ENCODE data around the gene ENO1.
"Not testable (repeated sequence)": the region's sequence is repeated elsewhere in the genome, so short reads cannot be mapped to it uniquely, and the experiment has no call there.

ENO1 gene

DNA sequence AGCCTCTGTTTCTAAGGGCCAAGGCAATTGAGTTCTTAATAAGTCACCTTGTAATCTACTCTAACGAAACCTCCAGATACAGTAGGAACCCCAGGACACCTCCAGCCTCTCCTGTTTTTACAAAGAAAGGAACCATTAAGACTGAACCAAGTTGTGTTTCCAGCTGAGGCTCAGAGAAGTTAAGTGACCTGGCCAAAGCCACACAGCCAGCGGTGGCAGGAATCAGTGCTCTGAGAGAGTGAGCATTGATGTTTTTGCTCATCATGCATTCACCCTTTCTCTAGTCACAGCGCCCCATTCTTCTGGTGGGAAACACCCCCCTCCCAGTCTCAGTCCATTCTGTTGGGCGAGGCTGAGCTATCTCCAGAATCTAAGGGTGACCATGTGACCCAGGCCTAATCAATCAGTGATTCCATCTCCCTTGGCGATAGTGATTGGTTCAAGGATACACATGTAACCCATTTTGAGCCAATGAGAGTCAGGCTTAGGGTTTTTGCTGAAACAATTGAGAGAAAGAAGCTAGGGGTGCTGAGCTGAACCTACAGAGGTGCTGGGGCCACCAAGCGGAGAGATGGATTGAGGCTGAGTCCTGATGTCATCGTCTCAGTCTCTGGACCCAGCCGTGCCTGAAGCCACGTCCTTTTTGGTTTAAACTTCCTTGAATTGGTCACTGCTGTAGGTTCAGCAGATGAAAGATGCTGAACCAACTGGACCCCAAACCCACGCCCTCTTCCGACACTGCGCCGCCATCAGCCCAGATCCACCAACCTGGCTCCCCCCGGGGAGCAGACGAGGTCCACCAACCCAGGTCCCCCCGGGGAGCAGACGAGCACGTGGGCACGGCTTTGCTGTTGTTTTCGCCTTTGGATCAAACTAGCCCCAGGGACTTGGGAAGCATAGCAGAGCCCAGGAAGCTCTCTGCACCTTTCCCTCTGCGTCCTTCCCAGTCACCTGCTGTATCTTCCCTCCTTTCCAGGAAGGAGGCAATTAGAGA lies 33.1 kb downstream of the ENO1 start:
- no peak for DNase-seq (ENCODE audit: low spot score)

DNA sequence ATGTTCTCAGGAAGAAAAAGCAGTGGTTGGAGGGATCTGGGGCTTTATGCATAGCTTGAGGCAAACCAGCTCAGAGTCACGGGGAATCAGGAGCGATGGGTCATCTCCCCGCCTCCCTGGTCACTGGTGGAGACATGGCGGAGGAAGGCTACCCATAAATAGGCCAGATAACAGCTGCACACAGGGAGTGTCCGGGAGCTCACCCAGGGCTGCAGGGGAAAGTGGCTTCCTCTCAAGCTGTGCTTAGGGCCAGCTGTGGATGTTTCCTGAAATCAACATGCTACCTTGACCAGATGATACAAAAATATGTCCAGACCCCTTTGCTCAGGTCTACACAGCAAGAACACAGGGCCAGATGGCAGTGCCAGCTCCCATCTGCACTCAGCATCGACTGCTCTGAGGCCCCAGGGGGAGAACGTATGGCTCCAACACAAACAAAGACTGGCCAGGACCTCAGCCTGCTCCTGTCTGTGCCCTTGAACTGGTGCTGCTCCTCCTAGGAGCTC lies 33.9 kb downstream of the ENO1 start:
- DNase-seq (ENCODE audit: low spot score) = no peak

DNA sequence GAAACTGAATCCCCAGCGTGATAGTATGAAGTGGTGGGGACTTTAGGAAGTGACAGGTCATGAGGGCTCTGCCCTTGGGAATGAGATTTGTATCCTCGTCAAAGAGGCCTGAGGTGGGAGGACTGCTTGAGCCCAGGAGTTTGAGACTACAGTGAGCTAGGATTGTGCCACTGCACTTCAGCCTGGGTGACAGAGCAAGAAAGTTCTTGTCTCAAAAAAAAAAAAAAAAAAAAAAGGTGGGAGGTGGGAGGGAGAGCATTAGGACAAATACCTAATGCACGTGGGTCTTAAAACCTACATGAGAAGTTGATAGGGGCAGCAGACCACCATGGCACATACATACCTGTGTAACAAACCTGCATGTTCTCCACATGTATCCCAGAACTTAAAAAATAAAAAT lies 37.1 kb downstream of the ENO1 start:
- no peak for DNase-seq (ENCODE audit: low spot score)

DNA sequence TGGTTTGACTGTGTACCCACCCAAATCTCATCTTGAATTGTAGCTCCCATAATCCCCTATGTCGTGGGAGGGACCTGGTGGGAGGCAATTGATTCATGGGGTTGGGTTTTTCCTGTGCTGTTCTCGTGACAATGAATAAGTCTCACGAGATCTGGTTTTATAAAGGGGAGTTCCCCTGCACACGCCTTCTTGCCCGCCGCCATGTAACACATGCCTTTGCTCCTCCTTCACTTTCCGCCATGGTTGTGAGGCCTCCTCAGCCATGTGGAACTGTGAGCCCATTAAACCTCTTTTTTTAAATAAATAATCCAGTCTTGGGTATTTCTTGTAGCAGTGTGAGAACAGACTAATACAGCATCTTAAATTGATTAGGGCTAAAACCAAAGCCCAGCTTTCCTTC lies 38.5 kb downstream of the ENO1 start:
- DNase-seq (ENCODE audit: low spot score) = no peak

DNA sequence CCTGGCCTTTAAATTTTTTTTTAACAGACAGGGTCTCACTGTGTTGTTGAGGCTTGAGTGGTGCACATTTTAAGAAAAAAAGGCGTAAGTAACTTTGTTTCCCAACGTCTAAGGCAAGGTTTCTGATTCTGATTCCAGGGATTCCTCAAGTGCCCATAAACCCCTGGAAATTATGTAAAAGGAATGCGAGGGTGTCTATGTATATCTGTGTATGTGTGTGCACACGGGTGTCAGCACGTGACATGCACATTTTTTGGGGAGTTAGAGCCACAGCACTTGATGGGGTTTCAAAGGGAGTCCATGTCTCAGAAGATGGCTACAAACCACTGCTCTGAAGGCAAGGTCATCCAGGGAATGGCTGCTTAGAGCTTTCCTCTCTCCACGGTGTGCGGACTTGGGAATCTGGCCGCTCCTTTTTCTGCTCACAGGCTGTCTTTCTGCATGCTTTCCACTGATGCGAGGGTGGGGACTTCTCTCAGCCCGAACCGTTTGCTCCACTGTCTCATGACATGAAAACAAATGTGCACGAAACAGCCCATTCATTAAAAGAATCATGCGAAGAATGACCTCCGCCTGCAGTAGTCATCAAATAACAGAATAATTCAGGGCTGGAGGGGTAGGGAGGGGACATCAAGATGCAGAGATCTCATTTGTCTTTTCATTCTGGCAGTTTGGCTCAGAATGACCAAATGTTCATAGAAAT lies 42.4 kb downstream of the ENO1 start:
- DNase-seq (ENCODE audit: low spot score) = no peak

DNA sequence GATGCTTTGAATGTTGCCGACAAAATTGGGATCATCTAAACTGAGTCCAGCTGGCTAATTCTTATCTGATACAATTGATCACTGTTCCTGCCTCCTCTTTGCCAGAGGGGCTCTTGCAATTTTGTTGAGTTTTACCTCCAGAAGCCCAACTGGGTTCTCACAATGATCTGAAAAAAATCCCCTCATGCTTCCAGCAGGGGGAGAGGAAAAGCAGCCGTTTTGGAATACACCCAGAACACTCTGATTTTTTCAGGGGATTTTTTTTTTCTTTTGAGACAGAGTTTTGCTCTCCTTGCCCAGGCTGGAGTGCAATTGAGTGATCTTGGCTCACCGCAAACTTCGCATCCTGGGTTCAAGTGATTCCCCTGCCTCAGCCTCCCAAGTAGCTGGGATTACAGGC lies 47.1 kb downstream of the ENO1 start:
- DNase-seq (ENCODE audit: low spot score) = no peak

DNA sequence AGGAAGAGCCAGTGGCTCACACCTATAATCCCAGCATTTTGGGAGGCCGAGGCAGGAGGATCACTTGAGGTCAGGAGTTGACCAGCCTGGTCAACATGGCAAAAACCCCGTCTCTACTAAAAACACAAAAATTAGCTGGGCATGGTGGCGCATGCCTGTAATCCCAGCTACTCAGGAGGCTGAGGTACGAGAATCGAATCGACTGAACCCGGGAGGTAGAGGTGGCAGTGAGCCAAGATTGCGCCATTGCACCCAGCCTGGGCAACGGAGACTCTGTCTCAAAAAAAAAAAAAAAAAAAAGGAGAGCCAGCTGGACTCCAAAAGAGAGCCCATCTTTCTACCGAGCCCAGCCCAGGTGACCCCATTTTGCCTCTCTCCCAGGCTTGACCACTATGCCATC lies 47.8 kb downstream of the ENO1 start:
- not testable (repeated sequence) for DNase-seq (ENCODE audit: low spot score)

DNA sequence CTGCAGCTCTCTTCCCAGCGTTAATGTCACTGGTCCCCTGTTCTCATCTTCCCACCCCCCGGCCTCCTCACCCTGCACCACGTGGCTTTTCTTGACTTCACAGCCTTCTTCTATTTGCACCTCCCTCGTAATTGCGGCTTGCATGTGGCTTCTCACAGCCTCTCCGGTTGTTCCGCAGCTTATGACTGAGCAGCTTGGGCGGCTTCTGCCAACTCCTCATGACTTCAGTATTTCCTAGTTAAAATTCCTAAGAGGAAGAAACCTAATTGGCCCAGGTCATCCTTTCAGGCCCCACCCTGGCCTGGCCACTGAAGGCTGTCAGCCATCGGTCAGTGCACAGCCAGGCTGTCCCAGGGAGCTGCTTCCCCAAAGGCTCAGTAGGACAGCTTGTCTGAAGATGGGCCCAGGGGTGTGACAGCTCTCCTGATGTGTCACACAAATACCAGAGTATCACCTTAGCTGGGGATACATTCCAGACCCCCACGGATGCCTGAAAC lies 52.5 kb downstream of the ENO1 start:
- no peak for DNase-seq (ENCODE audit: low spot score)

DNA sequence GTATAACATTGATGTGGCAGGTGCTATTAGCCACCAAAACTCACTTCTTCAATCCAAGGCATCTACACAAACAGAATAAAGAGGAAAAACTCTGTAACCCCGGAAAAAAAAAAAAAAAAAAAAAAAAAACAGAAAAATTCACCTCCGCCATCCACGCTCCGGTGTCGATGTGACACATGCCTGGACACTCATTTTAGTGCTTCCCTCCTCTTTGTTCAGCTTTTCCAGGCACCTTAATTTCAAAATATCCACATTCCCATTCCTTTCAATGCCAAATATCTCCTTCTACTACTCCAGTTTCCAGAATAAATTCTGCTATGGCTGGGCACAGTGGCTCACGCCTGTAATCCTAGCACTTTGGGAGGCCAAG lies 55.2 kb downstream of the ENO1 start:
- no peak for DNase-seq (ENCODE audit: low spot score)

DNA sequence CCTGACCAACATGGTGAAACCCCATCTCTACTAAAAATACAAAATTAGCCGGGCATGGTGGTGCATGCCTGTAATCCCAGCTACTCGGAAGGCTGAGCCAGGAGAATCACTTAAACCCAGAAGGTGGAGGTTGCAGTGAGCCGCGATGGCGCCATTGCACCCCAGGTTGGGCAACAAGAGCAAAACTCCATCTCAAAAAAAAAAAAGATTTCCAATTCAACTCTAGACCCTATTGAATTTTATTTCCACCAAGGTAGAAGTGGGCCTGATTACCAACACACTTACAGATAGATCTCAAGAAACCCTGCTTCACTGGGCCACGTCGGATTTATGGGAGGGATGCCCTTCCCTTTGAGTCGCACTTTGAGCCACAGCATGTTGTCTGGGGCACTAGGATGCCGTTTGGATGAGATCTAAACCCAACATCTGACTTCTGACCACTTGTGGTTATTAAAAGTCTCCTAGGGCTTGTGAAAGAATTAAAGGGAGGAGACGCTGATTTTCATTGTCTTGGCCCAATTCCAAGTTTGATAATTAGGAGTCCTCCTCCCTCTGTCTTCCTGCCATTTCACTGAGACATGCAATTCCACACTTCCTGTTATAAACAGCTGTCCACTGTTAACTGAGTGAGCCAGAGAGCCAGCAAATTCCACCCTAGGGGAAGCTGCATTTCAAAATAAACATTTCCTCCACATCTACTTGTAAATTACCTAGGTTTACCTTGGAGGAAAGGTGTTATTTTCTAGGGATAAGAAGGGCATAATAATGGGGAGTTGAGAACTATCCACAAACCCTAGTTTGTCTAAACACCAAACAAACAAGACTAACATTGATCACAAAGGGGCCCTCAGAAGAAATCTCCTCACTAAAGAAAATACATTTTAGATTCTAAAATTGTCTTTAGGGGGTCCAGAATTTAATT lies 55.9 kb downstream of the ENO1 start:
- no peak for DNase-seq (ENCODE audit: low spot score)

DNA sequence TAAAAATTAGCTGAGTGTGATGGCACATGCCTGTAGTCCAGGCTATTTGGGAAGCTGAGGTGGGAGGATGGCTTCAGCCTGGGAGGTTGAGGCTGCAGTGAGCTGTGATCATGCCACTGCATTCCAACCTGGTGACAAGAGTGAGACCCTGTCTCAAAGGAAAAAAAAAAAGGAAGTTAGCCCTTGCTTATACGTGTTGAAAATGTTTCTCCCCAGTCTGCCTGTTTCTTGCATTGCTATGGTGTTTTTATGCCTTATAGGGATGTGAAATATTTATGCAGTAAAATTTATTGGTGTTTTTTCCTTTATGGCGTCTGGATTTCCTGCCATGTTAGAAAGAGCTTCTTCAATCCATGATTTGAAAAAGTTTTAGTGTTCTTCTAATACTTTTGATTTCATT lies 57.4 kb downstream of the ENO1 start:
- no peak for DNase-seq (ENCODE audit: low spot score)

DNA sequence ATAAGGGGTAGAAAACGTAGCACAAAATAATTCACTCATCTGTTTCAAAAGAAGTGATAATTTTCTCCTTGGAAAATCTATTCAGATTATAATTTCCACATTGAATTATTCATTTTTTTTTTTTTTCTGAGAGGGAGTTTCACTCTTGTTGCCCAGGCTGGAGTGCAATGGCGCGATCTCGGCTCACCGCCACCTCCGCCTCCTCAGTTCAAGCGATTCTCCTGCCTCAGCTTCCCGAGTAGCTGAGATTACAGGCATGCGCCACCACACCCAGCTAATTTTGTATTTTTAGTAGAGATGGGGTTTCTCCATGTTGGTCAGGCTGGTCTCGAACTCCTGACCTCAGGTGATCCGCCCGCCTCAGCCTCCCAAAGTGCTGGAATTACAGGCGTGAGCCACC lies 59.7 kb downstream of the ENO1 start:
- not testable (repeated sequence) for DNase-seq (ENCODE audit: low spot score)

DNA sequence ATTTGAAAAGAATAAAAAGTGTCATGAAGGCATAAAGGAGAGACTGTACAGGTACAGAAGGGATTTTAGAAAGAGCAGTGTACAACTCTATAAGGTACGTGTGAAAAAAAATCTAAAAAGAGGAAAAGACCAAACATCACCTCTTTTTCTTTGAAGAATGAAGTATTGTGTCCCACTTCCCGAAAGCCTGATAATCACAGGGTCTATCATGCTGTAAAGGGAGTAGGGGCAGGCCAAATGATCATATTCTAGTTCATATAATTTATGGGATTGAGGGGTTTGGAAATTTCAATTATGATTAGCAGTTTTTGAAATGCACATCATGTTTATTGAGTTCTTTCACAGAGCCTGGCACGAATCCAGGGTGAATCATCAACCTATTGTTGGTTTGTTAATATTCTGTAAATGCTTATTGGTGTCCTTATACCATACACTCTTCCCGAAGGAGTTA lies 60.1 kb downstream of the ENO1 start:
- DNase-seq (ENCODE audit: low spot score) = no peak

DNA sequence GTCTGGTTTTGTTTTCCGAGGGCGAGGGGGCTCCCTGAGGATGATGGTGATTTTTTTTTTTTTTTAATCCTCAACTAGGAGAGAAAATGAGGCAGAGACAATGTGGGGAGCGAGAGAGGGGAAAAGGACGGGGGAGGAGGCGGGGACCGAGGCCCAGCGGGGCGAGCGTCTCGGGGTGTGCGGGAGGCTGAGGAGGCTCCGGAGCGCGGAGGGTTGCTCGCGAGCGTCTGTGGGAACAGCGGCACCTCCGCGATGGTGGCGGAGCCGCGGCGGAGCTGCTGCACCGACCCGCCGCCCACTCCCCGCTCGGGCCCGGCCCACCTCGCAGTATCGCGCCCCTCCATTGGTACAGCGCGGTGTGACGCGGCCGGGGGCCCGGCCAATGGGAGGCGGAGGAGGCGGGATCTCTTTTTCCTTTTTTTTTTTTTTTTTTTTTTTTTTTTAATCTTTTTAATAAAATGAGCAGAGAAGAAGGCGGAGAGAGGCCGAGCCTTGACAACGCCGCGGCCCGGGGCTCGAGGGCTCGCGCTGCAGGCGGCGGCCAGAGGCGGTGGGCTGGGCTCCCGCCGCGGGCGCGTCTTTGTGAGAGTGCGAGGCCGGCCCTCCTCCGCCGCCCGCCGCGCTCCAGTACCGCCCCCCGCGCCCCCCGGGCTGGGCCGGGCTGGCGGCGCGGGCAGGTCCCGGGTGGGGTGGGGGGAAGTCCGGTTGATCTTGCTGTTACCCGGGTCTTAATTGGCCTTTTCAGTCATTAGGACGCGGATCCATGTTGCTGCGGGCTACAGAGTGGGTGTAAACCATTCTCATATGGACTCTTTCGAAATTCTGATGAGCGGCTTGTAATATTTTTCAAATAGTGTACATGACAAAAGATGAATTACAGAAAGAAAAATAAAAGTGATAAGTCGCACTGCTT lies 60.8 kb downstream of the ENO1 start, which contains the start of gene RERE:
Gene RERE (minus strand): TSS at position 229 of the 913 bp plus-strand sequence.
- peak; percentile 96 for DNase-seq (ENCODE audit: low spot score)

DNA sequence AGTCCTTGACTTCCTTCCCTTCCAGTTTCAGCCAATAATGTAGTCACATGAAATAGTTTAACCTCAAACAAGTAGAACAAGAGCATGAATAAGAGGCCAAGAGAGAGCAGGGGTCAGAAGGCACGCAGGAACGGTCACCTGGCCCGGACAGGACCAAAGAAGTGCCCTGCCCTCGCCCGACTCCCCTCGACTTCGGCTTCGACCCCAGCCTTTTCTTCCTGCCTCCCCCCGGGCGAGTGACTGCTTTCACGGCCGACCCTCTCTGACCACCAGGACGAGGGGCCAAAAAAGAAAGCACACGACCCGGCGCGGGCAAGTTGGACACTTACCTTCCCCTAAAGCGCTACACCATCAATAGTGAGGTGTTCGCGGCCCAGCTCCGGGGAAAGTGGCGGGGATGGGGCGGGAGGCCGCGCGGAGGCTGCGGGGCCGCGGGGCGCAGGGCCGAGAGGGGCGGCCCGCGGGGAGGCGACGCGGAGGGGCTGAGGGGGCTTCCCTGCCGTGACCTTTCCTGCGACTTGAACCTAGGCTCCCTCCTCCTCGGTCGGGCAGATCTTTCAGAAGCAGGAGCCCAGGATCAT lies 61.6 kb downstream of the ENO1 start:
- DNase-seq (ENCODE audit: low spot score) = peak; percentile 60

DNA sequence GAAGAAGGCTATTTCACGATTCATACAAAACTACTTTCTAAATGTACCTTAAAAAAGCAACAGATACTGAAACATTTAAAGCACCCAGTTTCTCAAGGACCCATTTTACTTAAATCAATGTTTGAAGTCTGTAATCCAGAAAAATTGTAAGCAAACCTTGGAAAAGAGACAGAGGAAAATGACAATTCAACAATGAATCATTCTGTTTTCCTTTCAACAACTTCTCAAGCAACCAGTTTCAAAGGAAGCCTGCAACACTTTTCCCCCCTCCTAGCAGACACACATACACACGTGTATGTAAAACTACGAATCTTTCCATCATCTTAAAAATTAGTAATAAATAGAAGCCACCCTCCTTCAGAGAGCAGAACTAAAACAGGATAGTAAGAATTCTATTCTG lies 62.2 kb downstream of the ENO1 start:
- DNase-seq (ENCODE audit: low spot score) = no peak

DNA sequence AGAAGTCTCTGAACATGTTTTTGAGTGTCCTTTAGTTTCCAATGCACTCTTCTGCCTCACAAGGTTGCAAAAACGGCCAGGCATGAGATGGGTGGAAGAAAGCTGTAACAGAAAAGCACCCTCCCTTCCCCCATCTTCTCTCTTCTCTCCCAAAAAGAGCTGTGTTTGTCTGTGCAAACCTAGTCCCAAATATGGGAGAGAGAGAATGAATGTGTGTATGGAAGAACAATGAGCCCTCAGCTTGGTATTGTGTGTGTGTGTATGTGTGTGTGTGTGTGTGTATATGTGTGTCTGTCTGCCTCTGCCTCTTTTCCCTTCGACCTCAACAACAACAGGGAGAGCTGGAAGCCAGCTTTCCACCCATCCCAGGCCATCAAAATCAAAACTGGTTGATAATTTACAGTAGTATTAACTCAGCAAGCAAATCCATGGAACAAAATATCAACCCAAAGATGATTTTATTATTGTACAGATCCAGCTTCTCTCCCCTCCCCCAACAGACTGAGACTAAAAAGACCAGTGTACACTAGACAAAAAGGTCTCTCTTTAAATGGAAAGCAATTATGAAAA lies 62.8 kb downstream of the ENO1 start:
- DNase-seq (ENCODE audit: low spot score) = no peak

DNA sequence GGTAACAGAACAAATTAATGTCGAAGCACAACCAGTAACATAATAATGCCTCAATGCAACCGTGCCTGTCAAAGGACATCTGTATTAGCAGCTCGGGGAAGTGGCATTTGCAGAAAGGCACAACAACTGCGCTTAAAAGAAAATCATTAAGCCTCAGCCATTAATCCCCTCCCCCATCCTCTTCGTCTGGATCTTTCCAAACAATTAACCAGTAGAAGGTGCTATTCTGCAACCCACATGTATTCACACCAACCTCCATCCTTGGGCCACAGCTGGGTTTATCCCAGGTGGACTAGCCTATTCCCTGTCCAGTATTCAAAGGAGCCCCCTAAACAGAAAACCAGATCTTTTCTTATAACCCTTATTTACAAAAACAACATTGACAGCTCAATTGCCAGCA lies 63.6 kb downstream of the ENO1 start:
- no peak for DNase-seq (ENCODE audit: low spot score)

DNA sequence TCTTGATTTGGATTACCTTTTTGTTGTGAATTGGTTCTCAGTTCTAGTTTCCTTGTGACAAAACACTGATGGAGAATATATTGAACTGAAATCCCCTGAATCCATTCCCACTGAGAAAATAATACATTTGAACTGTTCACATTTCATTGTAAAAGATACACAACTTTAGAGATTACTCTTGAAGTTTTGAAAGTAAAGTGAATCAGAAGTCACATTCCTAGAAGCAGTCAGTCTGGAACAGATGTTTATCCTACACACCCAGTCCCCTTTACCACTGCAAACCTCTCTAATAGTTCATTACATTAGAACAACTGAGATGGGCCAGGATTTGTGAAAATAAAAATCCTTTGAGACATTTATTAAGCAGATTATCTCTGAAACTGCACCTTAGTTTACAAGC lies 64.5 kb downstream of the ENO1 start:
- no peak for DNase-seq (ENCODE audit: low spot score)
